ENCODE results near the gene CCN5. TPM values are rescaled to one million over a fixed set of nuclear protein-coding genes. Genes with fewer than 3 reads are reported as not detected.
"Not testable (repeated sequence)": the region's sequence is repeated elsewhere in the genome, so short reads cannot be mapped to it uniquely, and the experiment has no call there.

Gene CCN5
- total and polyA plus RNA-seq, 8 donors = 0.14 to 6.4 (median 1.6) TPM

- Histone ChIP-seq H3K9me3 (no peaks in the 10 kb centered on the region), H3K27ac (no peak overlapping the region), H3K27me3 (no peaks in the 10 kb centered on the region), H3K36me3 (no peaks in the 10 kb centered on the region), H3K4me3 (no peak overlapping the region), H3K4me1 (no peaks in the 10 kb centered on the region)
- no peak for ATAC-seq
- no peak for DNase-seq
- TF ChIP-seq CTCF (IDR thresholded peaks at IDR 0.05) = no peak
- intact Hi-C loops (cut with DNase I) = no loop called here
- WGBS, 2 donors = 61 to 69% methylated on average over 10 of the region's 10 CpGs
- no peak for FAIRE-seq
These were observed 47.4 kb downstream of the CCN5 start for GRCh38 chr20:44762466-44763140.

GRCh38 chr20:44763798-44764197, 48.6 kb downstream of the CCN5 start:
- DNase-seq; H3K9me3 ChIP-seq; H3K4me1 ChIP-seq; H3K27me3 ChIP-seq; H3K36me3 ChIP-seq; H3K27ac ChIP-seq; intact Hi-C loops (cut with DNase I); ATAC-seq; FAIRE-seq; H3K4me3 ChIP-seq: not testable (repeated sequence)
- WGBS, 2 donors = 61 to 65% methylated on average over 3 of the region's 3 CpGs

GRCh38 chr20:44765091-44765490, 49.9 kb downstream of the CCN5 start:
- Histone ChIP-seq H3K4me3 (no peak overlapping the region), H3K9me3 (no peaks in the 10 kb centered on the region), H3K4me1 (no peaks in the 10 kb centered on the region), H3K36me3 (no peaks in the 10 kb centered on the region), H3K27me3 (no peaks in the 10 kb centered on the region), H3K27ac (no peak overlapping the region)
- DNase-seq = no peak
- WGBS, 2 donors = 38 to 39% methylated on average over 4 of the region's 4 CpGs
- ATAC-seq = no peak
- FAIRE-seq = no peak
- intact Hi-C loops (cut with DNase I) = no loop called here
- no peak for TF ChIP-seq CTCF (IDR thresholded peaks at IDR 0.05)

DNA sequence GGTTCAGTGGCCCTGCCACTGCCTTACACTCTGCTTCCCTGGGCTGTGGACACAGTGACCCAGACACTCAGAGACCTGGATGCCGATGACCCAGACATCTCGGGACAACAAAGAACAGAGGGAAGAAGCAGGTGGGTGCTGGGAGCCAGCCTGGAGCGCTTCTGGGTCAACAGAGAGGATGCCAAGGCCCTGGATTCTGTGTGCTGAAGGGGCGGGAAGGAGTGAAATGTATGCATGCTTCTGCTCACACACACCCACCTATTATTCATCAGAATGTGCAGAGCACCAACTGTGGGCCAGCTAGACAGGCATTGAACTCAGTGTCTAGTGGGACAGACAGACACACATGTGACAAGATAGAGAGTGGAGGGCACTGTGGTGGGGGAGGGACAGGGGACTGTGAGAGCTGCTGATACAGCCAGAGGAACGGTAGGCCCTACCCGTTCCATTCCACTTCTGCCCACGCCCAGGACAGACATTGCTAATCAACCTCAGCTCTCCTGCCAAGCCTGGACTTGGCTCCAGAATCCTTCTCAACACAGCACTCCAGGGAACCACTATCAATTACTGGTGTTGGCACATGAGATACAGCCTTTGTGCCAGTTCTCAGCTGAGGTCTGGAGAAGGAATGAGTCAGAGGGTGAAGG, 50.7 kb downstream of the CCN5 start:
- H3K27ac ChIP-seq = no peak overlapping the region
- H3K4me1 ChIP-seq = no peaks in the 10 kb centered on the region
- no peaks in the 10 kb centered on the region for H3K36me3 ChIP-seq
- no peak for TF ChIP-seq CTCF (IDR thresholded peaks at IDR 0.05)
- ATAC-seq (peak in 2 of 4 donors; percentile 34 to 55), DNase-seq (no peak), FAIRE-seq (no peak)
- intact Hi-C loops (cut with DNase I) = no loop called here
- 31 to 37% methylated on average over 7 of the region's 7 CpGs for WGBS, 2 donors
- H3K4me3 ChIP-seq = no peak overlapping the region
- H3K9me3 ChIP-seq = no peaks in the 10 kb centered on the region
- no peaks in the 10 kb centered on the region for H3K27me3 ChIP-seq

DNA sequence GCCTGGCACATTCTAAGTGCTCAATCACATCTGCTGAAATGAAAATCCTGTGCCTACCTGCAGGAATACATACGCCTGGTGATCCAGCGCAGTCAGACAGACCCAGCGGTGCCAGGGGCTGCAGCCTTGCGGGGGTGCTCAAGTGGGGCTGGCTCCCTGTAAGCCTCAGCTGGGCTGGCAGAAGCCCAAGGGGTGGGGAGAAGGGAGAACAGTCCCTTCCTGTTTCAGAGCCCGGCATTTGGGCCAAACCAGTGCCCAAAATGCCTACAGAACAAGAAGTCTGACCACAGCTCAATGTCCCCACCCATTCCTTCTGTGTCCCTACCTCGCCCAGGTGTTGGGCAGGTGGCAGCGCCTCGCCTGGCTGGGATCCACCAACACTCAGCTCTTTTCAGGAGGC, 53.1 kb downstream of the CCN5 start:
- Histone ChIP-seq H3K27ac (no peak overlapping the region), H3K36me3 (no peaks in the 10 kb centered on the region), H3K9me3 (no peaks in the 10 kb centered on the region), H3K4me3 (no peak overlapping the region), H3K27me3 (no peaks in the 10 kb centered on the region), H3K4me1 (no peaks in the 10 kb centered on the region)
- no peak for DNase-seq
- FAIRE-seq = no peak
- ATAC-seq = no peak
- 60 to 76% methylated on average over 8 of the region's 8 CpGs for WGBS, 2 donors
- intact Hi-C loops (cut with DNase I) = no loop called here
- TF ChIP-seq CTCF (IDR thresholded peaks at IDR 0.05) = no peak
